ENCODE data around the gene UCK1.

Gene UCK1

GRCh38 chr9:131530920-131531832 lies at the start of gene UCK1:
UCK1 (minus strand) TSS chr9:131531263; CDS start chr9:131531174, 89 bp downstream.
- DNase-seq (ENCODE audit: low read depth in 2 of 2) = peak; percentile 69 to 73

- no peak for DNase-seq (ENCODE audit: low read depth in 2 of 2)
These were observed 49.3 kb upstream of the UCK1 start for GRCh38 chr9:131580358-131580757.

GRCh38 chr9:131579789-131580211 lies 48.7 kb upstream of the UCK1 start:
- DNase-seq (ENCODE audit: low read depth in 2 of 2) = no peak

GRCh38 chr9:131578731-131579504 lies 47.9 kb upstream of the UCK1 start:
- DNase-seq (ENCODE audit: low read depth in 2 of 2) = peak in 1 of 2 donors; percentile 13

GRCh38 chr9:131578021-131578420 lies 47.0 kb upstream of the UCK1 start:
- no peak for DNase-seq (ENCODE audit: low read depth in 2 of 2)

- DNase-seq (ENCODE audit: low read depth in 2 of 2) = no peak
These were observed 46.2 kb upstream of the UCK1 start for GRCh38 chr9:131577005-131578000.

- no peak for DNase-seq (ENCODE audit: low read depth in 2 of 2)
These were observed 45.1 kb upstream of the UCK1 start for GRCh38 chr9:131575946-131576853.

GRCh38 chr9:131574730-131575640 lies 43.9 kb upstream of the UCK1 start:
- DNase-seq (ENCODE audit: low read depth in 2 of 2) = no peak

GRCh38 chr9:131567910-131568309 lies 36.8 kb upstream of the UCK1 start:
- no peak for DNase-seq (ENCODE audit: low read depth in 2 of 2)

GRCh38 chr9:131566158-131566557 lies 35.1 kb upstream of the UCK1 start:
- no peak for DNase-seq (ENCODE audit: low read depth in 2 of 2)

GRCh38 chr9:131565369-131565768 lies 34.3 kb upstream of the UCK1 start:
- DNase-seq (ENCODE audit: low read depth in 2 of 2) = no peak

- DNase-seq (ENCODE audit: low read depth in 2 of 2) = no peak
These were observed 31.2 kb upstream of the UCK1 start for GRCh38 chr9:131562032-131562959.

GRCh38 chr9:131559421-131560000 lies 28.4 kb upstream of the UCK1 start:
- no peak for DNase-seq (ENCODE audit: low read depth in 2 of 2)

GRCh38 chr9:131557855-131558548 lies 26.9 kb upstream of the UCK1 start:
- no peak for DNase-seq (ENCODE audit: low read depth in 2 of 2)

GRCh38 chr9:131555841-131556673 lies 25.0 kb upstream of the UCK1 start:
- no peak for DNase-seq (ENCODE audit: low read depth in 2 of 2)

GRCh38 chr9:131554843-131555351 lies 23.8 kb upstream of the UCK1 start:
- no peak for DNase-seq (ENCODE audit: low read depth in 2 of 2)
